ENCODE results near the gene ABCA8. TPM values are rescaled to one million over a fixed set of nuclear protein-coding genes. Genes with fewer than 3 reads are reported as not detected.

Gene ABCA8
- total RNA-seq, 2 experiments from 2014 or later, result not detected

- Mint-ChIP-seq H3K36me3 (no peaks in the 10 kb centered on the region), H3K4me3 (no peak overlapping the region), H3K9me3 (peaks cover 14% of the 10 kb centered on the region), H3K27me3 (peaks cover 4% of the 10 kb centered on the region), H3K27ac (no peak overlapping the region), H3K4me1 (no peaks in the 10 kb centered on the region)
- DNase-seq, result no peak
These were observed 44.9 kb downstream of the ABCA8 start for GRCh38 chr17:68910251-68910705.

- no peaks in the 10 kb centered on the region for H3K4me1 Mint-ChIP-seq
- H3K4me3 Mint-ChIP-seq, result no peak overlapping the region
- H3K9me3 Mint-ChIP-seq, result peaks cover 10% of the 10 kb centered on the region
- DNase-seq, result no peak
- H3K27ac Mint-ChIP-seq, result no peak overlapping the region
- H3K36me3 Mint-ChIP-seq, result no peaks in the 10 kb centered on the region
- H3K27me3 Mint-ChIP-seq, result peaks cover 4% of the 10 kb centered on the region
These were observed 46.1 kb downstream of the ABCA8 start for GRCh38 chr17:68909066-68909465.

DNA sequence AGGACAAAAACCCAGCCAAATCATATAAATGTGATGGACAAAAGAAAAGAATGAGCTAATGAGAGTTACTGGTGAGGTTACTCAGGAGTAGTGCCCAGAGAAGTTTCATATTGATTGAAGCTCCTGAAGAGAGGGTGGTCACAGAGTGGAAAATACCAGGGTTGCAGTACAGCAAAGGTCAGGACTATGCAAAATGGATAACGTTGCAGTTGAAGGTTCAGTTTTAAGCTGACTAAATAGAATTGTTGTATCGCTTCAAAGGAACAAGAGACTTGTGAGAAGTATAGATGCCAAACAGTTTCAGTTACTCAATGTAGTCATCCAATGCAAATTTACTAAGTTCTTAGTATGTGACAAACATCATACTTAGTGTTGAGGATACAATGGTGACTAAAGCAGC, 47.1 kb downstream of the ABCA8 start:
- Mint-ChIP-seq H3K4me3 (no peak overlapping the region), H3K9me3 (peaks cover 7% of the 10 kb centered on the region), H3K27me3 (peaks cover 1% of the 10 kb centered on the region), H3K36me3 (no peaks in the 10 kb centered on the region), H3K4me1 (no peaks in the 10 kb centered on the region), H3K27ac (no peak overlapping the region)
- no peak for DNase-seq

DNA sequence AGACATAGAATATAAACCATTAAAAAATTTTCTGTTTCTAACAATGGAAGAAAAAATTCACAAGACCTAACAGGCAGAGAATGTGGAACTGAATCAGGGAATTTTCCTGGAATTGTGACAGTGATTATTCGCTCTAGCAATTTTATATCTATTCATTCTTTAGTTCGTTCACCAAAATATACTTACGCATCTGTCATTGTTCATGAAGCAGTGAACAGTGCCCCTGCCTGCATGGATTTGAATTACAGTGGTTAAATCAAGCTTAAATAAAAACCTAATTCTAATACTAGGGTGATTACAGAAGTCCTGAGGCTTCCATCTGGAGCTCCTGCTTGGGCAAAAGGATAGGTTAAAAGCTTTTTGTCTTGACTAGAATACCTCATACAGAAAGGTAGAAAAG, 48.6 kb downstream of the ABCA8 start:
- H3K36me3 Mint-ChIP-seq, result no peaks in the 10 kb centered on the region
- no peak for DNase-seq
- no peak overlapping the region for H3K4me3 Mint-ChIP-seq
- no peaks in the 10 kb centered on the region for H3K4me1 Mint-ChIP-seq
- H3K27ac Mint-ChIP-seq, result no peak overlapping the region
- no peaks in the 10 kb centered on the region for H3K9me3 Mint-ChIP-seq
- H3K27me3 Mint-ChIP-seq, result peaks cover 5% of the 10 kb centered on the region

GRCh38 chr17:68903286-68903685, 51.9 kb downstream of the ABCA8 start:
- Mint-ChIP-seq H3K4me1 (no peaks in the 10 kb centered on the region), H3K27ac (no peak overlapping the region), H3K36me3 (no peaks in the 10 kb centered on the region), H3K4me3 (no peak overlapping the region), H3K27me3 (peaks cover 9% of the 10 kb centered on the region), H3K9me3 (peaks cover 2% of the 10 kb centered on the region)
- DNase-seq, result no peak

GRCh38 chr17:68897557-68897956, 57.6 kb downstream of the ABCA8 start:
- Mint-ChIP-seq H3K4me1 (no peaks in the 10 kb centered on the region), H3K4me3 (no peak overlapping the region), H3K9me3 (peaks cover 7% of the 10 kb centered on the region), H3K27ac (no peak overlapping the region), H3K27me3 (peaks cover 19% of the 10 kb centered on the region), H3K36me3 (no peaks in the 10 kb centered on the region)
- no peak for DNase-seq

GRCh38 chr17:68892658-68893057, 62.5 kb downstream of the ABCA8 start:
- Mint-ChIP-seq H3K4me1 (no peaks in the 10 kb centered on the region), H3K27me3 (peaks cover 10% of the 10 kb centered on the region), H3K27ac (no peak overlapping the region), H3K4me3 (no peak overlapping the region), H3K9me3 (peaks cover 5% of the 10 kb centered on the region), H3K36me3 (no peaks in the 10 kb centered on the region)
- DNase-seq, result no peak

GRCh38 chr17:68892193-68892592, 63.0 kb downstream of the ABCA8 start:
- Mint-ChIP-seq H3K4me1 (no peaks in the 10 kb centered on the region), H3K27me3 (peaks cover 10% of the 10 kb centered on the region), H3K36me3 (no peaks in the 10 kb centered on the region)

DNA sequence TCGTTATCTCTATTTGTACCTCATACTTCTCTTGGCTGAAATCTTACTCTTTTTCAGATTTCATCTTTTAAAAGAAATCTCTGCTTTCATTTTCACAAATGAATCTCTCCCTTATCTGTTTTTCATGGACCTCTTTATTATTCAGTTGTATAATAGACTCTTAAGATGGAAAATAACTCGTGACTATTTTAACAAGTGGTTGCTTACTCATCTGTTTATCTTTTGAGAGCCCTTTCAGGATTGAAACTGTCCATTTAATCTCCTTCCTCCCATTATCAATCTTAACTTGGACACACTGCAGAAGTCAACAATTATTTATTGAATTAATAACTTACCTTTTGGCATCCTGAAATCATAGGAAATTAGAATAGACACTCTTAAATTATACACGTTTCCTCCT, 68.8 kb downstream of the ABCA8 start:
- H3K9me3 Mint-ChIP-seq, result no peaks in the 10 kb centered on the region
- no peaks in the 10 kb centered on the region for H3K27me3 Mint-ChIP-seq
- H3K4me3 Mint-ChIP-seq, result no peak overlapping the region
- no peak for DNase-seq
- no peaks in the 10 kb centered on the region for H3K4me1 Mint-ChIP-seq
- no peak overlapping the region for H3K27ac Mint-ChIP-seq
- H3K36me3 Mint-ChIP-seq, result no peaks in the 10 kb centered on the region

More at GRCh38 chr17:68892193-68892592, 63.0 kb downstream of the ABCA8 start:
- no peak overlapping the region for H3K4me3 Mint-ChIP-seq
- no peak for DNase-seq
- no peak overlapping the region for H3K27ac Mint-ChIP-seq
- peaks cover 5% of the 10 kb centered on the region for H3K9me3 Mint-ChIP-seq

DNA sequence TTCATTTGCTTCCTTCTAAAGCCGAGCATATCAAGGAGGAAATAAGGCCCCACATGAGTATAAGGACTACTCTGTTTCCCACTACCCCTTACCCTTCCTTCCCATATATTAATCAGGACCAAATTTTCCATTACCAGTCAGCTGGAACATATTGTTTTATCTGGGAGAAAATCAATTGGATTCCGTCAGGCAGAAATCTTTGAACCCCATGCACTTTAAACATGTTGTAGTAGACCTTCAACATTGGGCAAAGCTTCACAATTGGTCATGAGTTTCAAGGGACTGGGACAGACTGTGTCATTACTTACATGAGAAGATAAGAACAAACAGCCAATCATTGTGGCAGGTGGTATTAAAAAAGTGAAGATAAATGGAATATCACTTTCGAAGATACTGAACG, 70.3 kb downstream of the ABCA8 start:
- Mint-ChIP-seq H3K9me3 (no peaks in the 10 kb centered on the region), H3K4me1 (no peaks in the 10 kb centered on the region), H3K36me3 (no peaks in the 10 kb centered on the region), H3K27ac (no peak overlapping the region), H3K4me3 (no peak overlapping the region), H3K27me3 (no peaks in the 10 kb centered on the region)
- no peak for DNase-seq

GRCh38 chr17:68878226-68878885, 76.8 kb downstream of the ABCA8 start:
- Mint-ChIP-seq H3K4me1 (no peaks in the 10 kb centered on the region), H3K4me3 (no peak overlapping the region), H3K27me3 (peaks cover 5% of the 10 kb centered on the region), H3K27ac (no peak overlapping the region), H3K36me3 (no peaks in the 10 kb centered on the region), H3K9me3 (peaks cover 4% of the 10 kb centered on the region)
- no peak for DNase-seq

- Mint-ChIP-seq H3K4me3 (no peak overlapping the region), H3K27me3 (no peaks in the 10 kb centered on the region)
These were observed 83.7 kb downstream of the ABCA8 start for GRCh38 chr17:68871447-68871846.

DNA sequence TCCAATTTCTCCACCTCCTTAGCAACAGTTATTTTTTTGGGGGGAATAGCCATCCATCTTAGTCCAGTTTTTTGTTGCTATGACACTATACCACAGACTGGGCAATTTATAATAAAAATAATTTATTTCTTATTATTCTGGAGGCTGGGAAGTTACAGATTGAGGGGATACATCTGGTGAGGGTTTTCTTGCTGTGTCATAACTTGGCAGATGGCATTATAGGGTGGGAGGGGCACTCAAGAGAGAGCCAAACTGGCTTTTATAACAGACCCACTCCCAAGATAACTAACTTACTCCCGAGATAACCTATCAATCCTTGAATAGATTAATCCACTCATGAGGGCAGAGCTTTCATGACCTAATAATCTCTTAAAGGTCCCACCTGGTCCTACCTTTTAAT, 84.2 kb downstream of the ABCA8 start:
- no peak overlapping the region for H3K27ac Mint-ChIP-seq
- H3K27me3 Mint-ChIP-seq, result peaks cover 4% of the 10 kb centered on the region
- no peak overlapping the region for H3K4me3 Mint-ChIP-seq
- no peak for DNase-seq
- H3K36me3 Mint-ChIP-seq, result no peaks in the 10 kb centered on the region
- H3K9me3 Mint-ChIP-seq, result no peaks in the 10 kb centered on the region
- H3K4me1 Mint-ChIP-seq, result no peaks in the 10 kb centered on the region

More at GRCh38 chr17:68871447-68871846, 83.7 kb downstream of the ABCA8 start:
- H3K27ac Mint-ChIP-seq, result no peak overlapping the region
- H3K9me3 Mint-ChIP-seq, result no peaks in the 10 kb centered on the region
- no peak for DNase-seq
- H3K36me3 Mint-ChIP-seq, result no peaks in the 10 kb centered on the region
- H3K4me1 Mint-ChIP-seq, result no peaks in the 10 kb centered on the region

GRCh38 chr17:68870161-68870826, 84.9 kb downstream of the ABCA8 start:
- no peak overlapping the region for H3K27ac Mint-ChIP-seq
- H3K36me3 Mint-ChIP-seq, result no peaks in the 10 kb centered on the region
- no peaks in the 10 kb centered on the region for H3K9me3 Mint-ChIP-seq
- H3K4me1 Mint-ChIP-seq, result no peaks in the 10 kb centered on the region
- DNase-seq, result no peak
- H3K4me3 Mint-ChIP-seq, result no peak overlapping the region
- peaks cover 4% of the 10 kb centered on the region for H3K27me3 Mint-ChIP-seq

DNA sequence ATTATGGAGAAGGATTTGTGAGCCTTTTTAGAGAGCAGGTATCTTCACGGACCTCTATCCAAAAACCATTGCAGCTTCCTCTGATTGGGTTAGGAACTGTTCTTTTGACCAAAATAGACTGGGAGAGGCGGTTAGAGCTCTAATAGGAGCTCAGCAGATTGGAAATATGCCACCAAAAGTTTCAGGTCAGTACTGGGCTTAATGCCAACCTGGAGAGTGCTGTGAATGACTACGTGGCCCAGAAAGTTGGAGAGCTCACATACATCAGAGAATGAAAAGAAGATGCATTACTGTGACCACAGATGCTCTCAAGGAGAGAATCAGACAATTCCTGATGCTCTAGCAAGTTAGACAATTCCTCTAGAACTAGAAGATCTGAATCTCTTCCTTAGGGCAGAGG, 86.5 kb downstream of the ABCA8 start:
- Mint-ChIP-seq H3K9me3 (peaks cover 1% of the 10 kb centered on the region), H3K27ac (no peak overlapping the region), H3K27me3 (peaks cover 4% of the 10 kb centered on the region), H3K36me3 (no peaks in the 10 kb centered on the region), H3K4me3 (no peak overlapping the region), H3K4me1 (no peaks in the 10 kb centered on the region)
- no peak for DNase-seq

Data from activated naive CD8-positive, alpha-beta T cell treated with anti-CD3 and anti-CD28 coated beads for 36 hours (primary cell).